Keratinocyte (primary cell): Measurements from ENCODE around the gene NELL1.

ENCODE experiments used
- CTCF ChIP-seq, 3 experiments: IDR thresholded peaks in 1 of 3; conservative IDR thresholded peaks in 1 of 3; optimal IDR thresholded peaks in 1 of 3; 2 replicates in 2 of 3; 3 replicates in 1 of 3; pipeline versions ENCODE3 to v1.5.1; 2011; ENCODE audit warnings: low read length in 3 of 3, mild to moderate bottlenecking in 3 of 3, moderate library complexity in 2 of 3, control low read depth in 1 of 3, inconsistent platforms in 1 of 3; ENCODE audit not compliant: insufficient read depth in 2 of 3; ENCODE audit errors: extremely low read depth in 1 of 3
- EZH2 ChIP-seq: IDR thresholded peaks from one replicate; pipeline ENCODE4 v1.6.1; 2012; ENCODE audit warnings: inconsistent platforms, mild to moderate bottlenecking, low read length, moderate library complexity

- TF ChIP-seq CTCF (optimal IDR thresholded peaks at IDR 0.05 in 1 of 3, IDR thresholded peaks at IDR 0.05 in 1 of 3, conservative IDR thresholded peaks at IDR 0.05 in 1 of 3; ENCODE audit: extremely low read depth in 1 of 3, insufficient read depth in 2 of 3, low read length in 3 of 3) (no peak), EZH2 (no peak)
Measured at GRCh38 chr11:21133722-21134121, 464.3 kb downstream of the NELL1 start.
